Smooth muscle cell of the brain vasculature (primary cell): ENCODE measurements around the gene BPIFB3.
"Not testable (repeated sequence)": the region's sequence is repeated elsewhere in the genome, so short reads cannot be mapped to it uniquely, and the experiment has no call there.

Source experiments
- DNase-seq: peaks from one replicate; pipeline ENCODE4 v3.0.0-alpha.2; 2012; ENCODE audit warnings: low read depth, low spot score

BPIFB3 gene

GRCh38 chr20:33027769-33028751 is 25.6 kb upstream of the BPIFB3 start:
- DNase-seq, result no peak

GRCh38 chr20:33028875-33029274 is 24.8 kb upstream of the BPIFB3 start:
- DNase-seq, result no peak

- DNase-seq, result no peak
These were observed 23.6 kb upstream of the BPIFB3 start for GRCh38 chr20:33030076-33030475.

GRCh38 chr20:33030569-33030968 is 23.1 kb upstream of the BPIFB3 start:
- DNase-seq, result no peak

GRCh38 chr20:33031531-33031930 is 22.2 kb upstream of the BPIFB3 start, which contains the start of gene BPIFB6:
Gene BPIFB6, plus strand, starts transcription at chr20:33031648. Its CDS starts 0 bp downstream, at chr20:33031648.
- no peak for DNase-seq

DNA sequence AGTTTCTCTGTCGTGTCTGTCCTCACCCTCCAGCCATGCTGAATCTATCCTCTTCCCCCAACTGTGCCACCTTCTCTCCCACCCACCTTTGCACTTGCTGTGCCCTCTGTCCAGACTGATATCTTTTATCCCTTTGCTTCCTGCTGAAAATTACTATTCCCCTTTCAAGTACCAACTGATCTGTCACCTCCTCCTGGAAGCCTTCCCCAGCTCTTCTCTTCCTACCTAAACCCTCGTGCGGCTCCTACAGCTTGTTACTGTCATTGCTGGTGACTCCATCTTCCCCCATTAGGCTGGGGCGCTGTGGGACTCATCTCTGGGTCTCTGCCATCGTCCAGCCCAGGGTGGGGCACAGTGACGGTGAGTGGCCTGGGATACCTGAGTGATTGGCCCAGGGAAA is 21.1 kb upstream of the BPIFB3 start:
- no peak for DNase-seq

GRCh38 chr20:33033381-33033780 is 20.3 kb upstream of the BPIFB3 start:
- no peak for DNase-seq

GRCh38 chr20:33034115-33034514 is 19.6 kb upstream of the BPIFB3 start:
- DNase-seq, result no peak

DNA sequence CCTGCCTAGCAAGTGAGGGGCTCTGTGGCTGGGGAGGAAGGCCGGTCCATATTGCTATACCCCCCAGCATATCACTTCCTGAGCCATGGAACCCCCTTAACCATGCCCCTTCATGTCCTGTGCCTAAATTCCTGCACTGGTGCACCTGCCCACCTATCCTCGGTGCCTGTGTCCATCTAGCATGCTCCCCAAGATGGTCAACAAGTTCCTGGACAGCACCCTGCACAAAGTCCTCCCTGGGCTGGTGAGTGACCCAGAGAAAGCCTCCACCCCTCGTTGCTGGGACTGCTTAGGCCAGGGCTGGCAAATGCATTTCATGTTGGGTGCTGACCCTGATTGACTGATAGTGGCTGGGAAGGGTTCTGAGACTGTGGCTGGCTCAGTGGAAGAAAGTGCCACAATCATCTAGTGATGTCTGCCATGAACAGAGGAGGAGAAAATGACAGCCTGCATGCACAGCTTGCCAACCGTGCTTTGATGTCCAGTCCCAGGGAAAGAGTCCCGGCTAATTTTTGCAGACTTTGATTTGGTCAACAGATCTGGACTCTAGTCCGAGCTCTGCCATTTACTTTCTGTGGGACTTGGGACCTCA is 18.7 kb upstream of the BPIFB3 start:
- DNase-seq, result no peak

GRCh38 chr20:33037456-33037855 is 16.2 kb upstream of the BPIFB3 start:
- DNase-seq, result no peak

- no peak for DNase-seq
These were observed 15.5 kb upstream of the BPIFB3 start for GRCh38 chr20:33038243-33038642.

DNA sequence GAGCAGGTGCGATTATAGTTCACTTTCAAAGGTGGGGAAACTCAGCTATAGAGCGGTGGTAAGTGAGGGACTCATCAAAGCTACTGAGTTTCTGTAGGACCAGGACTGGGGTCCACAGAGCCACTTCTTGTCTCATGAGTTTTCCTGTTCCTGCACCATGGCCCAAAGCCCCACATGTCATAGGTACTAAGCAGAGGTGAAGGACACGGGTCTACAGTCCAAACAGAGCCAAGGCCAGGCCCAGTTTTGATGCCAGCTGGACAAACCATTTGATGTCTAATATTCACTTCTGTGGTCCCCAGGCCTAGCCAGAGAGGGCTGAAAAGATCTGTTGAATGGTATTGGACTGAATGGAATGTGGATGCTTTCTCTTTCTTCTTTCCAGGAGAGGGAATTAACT is 11.3 kb upstream of the BPIFB3 start:
- DNase-seq, result no peak

DNA sequence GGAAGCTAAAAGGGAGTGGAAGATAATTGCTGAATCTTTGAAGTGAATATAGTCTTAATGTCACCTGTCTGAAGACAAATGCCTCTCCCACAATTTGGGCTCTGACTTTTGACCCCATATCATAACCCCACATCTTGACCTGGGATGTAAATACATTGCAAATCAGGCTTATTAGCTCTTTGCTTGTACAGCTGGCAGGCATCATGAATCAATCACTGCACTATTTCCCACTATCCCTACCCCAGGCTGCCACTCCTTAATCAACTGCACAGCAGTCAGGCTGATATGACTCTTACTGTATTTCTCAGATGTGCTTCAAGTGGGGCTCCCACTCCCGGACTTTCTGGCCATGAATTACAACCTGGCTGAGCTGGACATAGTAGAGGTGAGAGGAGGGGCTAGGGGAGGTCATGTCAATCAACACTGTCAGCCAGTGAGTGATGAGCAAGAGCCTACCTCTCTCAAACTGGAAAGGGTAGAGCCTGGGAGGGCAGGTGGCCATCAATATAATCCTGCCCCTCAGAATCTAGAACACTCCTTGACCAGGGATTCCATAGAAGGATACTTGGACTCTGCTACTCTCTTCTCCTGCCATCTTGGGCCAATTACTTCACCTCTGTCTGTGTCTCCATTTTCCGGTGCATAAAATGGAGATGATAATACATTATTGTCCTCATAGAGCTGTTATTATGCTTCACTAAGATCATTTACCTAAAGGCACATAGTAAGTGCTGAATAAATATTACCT is 10.5 kb upstream of the BPIFB3 start:
- no peak for DNase-seq

- no peak for DNase-seq
These were observed 9.9 kb upstream of the BPIFB3 start for GRCh38 chr20:33043731-33044181.

- not testable (repeated sequence) for DNase-seq
These were observed 8.5 kb upstream of the BPIFB3 start for GRCh38 chr20:33045129-33045721.

- DNase-seq, result no peak
These were observed 7.3 kb upstream of the BPIFB3 start for GRCh38 chr20:33046412-33046811.

- no peak for DNase-seq
These were observed 2.4 kb upstream of the BPIFB3 start for GRCh38 chr20:33051333-33051732.

DNA sequence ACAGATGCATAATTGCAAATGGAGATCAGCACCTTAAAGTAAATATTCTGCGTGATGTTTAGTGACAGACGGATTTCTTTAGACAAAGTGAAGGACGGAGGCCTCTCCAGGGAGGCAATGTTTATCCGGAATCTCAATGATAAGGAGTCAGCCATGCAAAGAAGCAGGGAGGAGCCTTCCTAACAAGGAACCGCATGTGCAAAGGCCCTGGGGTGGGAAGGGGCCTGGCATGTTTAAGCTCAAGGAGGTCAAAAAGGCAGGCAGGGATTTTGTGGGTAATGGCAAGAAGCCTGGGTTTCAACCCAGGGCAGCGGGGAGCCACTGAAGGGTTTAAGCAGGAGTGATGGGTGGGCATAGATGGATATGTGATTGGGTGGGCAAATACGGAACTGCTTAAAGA is 678 bp downstream of the BPIFB3 start:
- DNase-seq, result no peak

GRCh38 chr20:33054791-33055190 is 1.1 kb downstream of the BPIFB3 start:
- DNase-seq, result no peak

- no peak for DNase-seq
These were observed 5.4 kb downstream of the BPIFB3 start for GRCh38 chr20:33059136-33059535.

- no peak for DNase-seq
These were observed 6.2 kb downstream of the BPIFB3 start for GRCh38 chr20:33059741-33060390.
